GM21367 (cell line): ENCODE data around the gene MVB12B.
"Not testable (repeated sequence)": the region's sequence is repeated elsewhere in the genome, so short reads cannot be mapped to it uniquely, and the experiment has no call there.

Experiments
- ATAC-seq: cut with Tn5 transposase; IDR thresholded peaks from one replicate; pipeline ENCODE4 v1.9.1; 2021; ENCODE audit not compliant: unreplicated experiment

MVB12B gene

DNA sequence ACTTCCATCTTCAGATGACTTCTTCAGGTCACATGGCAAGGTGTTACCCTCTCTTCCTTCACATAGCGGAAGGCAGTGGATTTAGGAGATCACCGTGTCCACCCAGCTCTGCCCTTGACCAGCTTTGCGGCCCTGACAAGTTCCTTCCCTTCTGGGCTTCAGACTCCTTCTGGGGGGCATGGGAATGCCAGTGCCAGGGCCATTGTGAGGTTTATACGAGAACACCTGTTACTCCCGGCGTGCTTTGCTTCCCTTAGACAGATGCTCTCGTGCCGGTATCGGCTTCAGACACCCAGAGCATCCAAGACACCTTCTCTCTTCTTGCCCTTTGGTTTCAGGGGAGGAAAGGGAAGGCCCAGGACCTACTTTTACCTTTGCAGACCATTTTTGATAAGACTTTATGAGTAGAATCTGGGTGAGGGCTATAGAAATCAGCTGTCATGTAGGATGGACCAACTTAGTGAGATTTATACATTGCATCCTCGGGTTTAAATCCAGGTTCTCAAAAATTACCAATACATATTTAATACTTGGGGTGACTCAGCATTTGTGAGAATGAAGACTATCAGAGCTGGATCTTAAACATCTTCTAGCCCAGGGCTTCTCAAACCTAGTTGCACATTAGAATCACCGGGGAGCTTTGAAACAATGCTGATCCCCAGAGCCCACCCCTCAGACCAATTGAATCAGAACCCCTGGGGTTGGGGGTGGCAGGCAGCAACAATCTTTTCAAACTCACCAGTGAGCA is 138.2 kb downstream of the MVB12B start:
- ATAC-seq: no peak

DNA sequence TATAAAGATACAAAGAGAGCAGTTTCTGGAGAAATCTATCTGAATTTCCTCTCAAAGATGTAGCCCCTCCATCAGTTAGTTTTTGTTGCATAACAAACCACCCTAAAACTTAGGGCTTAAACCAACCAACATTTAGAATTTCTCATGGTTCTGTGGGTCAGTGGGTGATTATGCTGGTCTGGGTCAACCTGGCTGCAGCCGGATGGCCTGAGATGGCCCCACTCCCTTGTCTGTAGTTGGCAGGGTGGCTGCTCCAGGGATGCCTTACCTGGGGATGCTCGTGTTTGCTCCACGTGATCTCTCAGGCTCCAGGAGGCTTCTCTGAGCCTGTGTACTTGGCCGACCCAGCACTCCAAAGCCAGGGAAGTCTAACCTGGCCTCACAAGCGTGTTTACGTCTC is 139.3 kb downstream of the MVB12B start:
- no peak for ATAC-seq

DNA sequence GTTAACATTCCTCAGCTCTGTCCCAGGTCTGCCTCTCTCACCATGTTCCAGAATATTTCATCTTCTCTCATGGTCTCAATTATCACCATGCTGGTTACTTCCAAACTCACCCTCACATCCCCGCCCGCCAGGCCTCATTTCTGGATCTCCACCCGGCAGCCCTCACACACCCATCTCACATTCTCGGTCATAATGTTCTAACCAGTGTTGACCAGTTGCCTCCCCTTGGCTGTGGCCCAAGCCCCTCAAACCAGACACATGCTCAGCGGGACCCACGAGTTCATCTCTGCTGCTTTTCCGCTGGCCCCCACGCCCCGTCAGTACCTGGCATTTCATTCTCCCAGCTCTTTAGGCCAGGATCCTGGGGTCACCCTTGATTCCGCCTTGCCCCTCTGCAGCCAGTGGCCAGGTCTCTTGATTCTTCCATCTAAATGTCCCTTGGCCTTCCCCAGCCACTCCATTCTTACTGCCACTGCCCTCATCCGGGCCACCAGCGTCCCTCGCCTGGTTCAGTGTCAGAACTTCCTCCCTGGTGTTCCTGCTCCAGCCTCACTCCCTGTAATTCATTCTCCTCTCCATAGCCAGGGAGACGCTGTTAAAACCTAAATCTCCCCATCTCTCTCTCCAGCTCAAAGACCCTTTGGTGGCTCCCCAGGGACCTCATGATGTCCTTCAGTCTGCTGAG is 141.7 kb downstream of the MVB12B start:
- ATAC-seq: no peak

DNA sequence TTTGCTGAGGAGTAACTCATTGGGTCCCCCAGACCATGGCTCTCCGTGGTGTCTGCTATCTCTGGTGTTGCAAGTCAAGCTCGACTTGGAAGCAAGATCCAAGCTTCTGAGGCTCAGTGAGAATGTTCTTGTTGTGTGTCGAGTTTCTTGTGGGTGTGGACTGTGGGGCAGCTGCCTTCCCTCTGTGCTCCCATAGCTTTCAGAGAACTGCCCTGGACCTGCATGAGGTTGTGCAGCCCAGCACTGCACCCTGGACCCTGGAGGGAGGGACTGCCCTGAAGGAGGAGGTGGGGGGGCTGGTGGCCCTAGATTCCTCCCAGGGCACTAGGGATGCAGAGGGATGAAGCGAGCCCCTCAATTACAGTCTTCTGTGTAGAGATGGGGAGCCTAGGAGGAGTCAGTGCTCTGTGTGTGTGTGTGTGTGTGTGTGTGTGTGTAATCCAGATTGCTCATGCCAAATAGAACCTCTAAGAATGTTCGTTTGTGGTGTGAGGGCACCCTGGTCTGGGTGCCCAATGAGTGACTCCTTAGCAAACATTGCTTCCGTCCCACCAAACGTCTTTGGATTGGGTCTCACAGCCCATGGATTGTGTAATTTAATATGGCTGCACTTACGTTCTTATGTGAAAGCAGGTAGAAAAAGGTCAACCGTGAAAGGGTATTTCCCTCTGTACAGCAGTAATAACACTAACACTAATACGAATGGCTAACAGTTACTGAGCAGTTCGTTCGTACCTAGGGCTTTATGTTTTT is 143.8 kb downstream of the MVB12B start:
- no peak for ATAC-seq

DNA sequence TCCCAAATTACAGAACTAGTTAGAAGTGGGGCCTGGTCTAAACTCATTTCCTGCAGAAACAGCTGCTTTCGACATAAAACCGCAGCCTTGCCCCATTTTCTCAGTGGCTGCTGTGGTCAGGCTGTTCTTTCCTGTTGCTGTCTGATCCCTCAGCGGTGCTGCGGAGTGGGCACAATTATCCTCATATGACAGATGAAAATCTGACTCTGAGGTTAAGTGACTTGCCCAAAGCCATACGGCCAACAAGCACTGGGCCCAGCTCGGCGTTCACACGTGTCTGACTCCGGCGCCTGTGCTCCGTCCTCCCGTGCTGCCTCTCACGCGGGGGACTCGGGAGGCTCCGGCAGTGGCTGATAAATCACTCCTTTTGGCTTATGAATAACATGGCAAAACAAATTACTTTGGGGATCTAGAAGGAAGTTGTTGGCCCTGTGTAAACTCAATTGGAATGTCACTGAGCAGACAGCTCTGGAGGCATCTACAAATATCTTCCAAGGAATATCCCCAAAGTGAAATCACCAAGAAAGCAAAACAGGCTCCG is 144.5 kb downstream of the MVB12B start:
- peak; percentile 70 for ATAC-seq

DNA sequence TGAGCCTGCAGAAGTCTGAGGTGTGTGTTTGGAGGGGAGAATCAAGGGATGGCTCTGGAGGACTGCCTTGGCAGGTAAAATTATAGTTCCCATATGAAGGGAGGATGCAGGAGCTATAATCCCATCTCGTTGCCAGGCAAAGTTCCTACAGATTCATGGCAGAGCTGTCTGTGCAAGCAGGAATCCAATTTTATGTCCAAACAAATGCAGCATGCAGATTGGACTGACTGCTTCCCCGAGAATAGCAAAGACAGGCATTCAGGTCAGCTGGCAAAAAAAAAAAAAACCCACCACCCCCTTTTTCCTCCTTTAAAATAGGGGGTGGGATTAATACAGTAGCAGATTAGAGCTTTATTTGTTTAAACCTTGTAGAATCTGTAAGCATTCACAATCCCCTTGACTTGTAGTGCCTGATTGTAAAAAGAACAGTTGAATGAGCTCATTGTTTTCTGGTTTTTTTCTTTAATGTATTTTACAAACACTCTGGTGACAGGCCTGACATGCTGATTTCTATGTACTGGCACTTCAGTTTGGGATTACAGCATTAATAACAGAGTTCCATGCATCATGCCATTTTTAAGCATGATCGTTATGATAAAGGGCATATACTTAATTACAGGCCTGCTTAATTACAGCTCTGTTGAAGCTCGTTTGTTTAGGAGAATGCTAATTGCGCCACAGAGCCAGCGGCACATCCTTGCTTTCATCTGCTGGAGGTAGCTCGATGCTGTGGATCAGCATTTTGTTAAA is 145.7 kb downstream of the MVB12B start:
- no peak for ATAC-seq

DNA sequence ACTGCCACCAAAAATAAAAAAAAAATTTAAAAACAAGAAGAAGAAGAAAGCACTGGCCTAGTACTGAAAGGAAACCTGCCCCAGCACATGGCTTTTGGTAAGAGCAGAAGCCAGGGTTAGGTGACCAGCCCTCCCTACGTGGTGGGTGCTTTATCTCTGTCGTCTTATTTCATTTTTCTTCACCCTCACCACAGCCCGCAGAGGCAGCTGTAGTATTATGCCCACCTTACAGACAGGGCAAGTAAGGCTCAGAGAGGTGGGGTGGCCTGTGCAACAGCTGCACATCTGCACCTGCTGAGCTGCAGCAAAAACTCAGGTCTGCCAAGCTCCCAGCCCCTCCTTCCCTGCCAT is 146.3 kb downstream of the MVB12B start:
- ATAC-seq: no peak

DNA sequence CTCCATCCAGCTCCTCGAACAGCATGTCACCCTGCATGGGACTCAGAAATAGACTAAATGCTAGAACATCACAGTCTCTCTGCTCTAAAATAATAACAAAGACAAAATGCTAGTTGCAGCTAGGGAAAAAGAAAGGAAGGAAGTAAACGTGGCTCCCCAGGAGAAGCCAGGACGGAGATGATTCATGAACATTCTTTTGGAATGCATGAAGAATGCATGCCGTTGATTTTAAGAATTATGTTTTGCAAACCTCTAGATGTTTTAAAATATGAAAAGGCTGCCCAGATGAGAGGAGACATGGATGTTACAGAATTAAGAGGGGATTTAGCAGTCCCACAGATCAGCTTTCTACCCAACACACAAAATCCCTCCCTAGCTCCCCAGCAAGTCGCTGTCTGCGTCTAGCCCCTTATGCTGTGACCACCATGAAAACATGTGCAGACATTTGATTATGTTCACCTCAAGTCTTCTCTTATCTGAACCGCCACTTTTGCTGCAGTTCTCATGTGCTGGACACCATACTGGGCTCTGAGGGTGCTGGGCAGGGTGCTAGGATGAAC is 147.7 kb downstream of the MVB12B start:
- ATAC-seq: no peak

DNA sequence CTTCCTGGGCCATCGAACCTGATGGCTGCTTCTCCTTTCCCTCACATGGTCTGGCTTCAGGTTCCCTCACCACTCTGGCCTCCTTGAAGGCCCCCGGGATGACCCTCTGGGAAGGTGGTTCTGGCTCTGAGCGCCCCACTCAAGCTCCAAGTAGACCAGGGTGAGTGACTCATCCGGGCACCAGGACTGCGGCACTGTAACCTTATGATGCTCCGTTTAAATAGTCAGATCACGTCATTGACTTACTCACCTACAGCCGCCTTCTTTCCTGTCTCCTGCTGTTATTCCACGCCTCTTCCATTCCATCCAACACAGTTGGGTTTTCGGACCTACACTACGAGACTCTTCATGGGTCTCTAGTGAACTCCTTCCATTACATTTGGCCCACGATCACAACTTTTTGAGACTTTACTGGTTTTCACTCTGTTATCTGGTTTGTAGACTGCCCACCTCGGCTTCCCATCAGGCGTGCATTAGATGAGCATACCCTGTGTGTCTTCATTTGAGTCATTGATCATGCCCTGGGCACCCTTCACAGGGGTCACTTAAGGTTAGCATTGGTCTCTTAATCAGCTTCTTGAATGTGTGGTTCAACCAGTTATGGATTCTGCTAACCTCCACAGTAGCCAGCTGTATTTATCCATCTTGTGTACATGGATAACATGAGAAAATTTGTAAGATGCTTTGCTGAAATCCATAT is 148.3 kb downstream of the MVB12B start:
- ATAC-seq: no peak

DNA sequence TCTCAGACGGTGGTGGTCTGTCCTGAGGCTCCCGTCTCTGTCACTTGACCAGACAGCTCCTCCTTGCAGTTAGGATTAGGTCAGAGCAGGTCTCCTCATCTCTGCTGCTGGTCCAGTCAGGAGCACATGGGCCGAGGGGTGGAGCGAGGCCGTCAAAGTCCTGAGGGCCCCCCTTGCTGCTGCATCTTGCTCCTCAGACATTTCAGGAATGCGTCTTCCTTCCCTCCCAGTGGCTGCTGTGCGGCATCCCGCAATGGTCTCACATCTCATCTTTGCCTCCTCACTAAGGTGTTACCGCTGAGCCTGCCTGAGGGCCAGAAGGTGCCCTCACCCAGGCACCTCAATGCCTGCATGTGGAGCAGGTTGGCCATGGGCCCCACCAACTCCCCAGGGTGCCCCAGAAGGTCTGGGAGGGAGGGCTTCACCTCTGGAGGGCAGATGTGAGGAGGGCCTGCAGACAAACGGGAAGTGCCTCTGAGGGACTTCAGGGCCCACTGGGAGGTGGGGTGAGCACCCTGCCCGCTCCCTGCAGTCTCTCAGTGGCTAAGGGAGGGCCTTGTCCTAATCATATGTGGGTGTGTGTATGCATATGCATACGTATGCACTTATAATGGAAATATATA is 149.4 kb downstream of the MVB12B start:
- no peak for ATAC-seq

DNA sequence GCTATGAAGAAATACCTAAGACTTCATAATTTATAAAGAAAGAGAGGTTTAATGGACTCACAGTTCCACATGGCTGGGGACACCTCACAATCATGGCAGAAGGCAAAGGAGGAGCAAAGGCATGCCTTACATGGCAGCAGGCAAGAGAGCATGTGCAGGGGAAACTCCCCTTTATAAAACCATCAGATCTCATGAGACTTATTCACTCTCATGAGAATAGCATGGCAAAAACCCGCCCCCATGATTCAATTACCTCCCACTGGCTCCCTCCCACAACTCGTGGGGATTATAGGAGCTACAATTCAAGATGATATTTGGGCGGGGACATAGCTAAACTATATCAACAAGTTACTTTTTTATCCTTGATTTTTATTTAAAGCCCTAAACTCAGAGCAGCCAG is 150.8 kb downstream of the MVB12B start:
- not testable (repeated sequence) for ATAC-seq

DNA sequence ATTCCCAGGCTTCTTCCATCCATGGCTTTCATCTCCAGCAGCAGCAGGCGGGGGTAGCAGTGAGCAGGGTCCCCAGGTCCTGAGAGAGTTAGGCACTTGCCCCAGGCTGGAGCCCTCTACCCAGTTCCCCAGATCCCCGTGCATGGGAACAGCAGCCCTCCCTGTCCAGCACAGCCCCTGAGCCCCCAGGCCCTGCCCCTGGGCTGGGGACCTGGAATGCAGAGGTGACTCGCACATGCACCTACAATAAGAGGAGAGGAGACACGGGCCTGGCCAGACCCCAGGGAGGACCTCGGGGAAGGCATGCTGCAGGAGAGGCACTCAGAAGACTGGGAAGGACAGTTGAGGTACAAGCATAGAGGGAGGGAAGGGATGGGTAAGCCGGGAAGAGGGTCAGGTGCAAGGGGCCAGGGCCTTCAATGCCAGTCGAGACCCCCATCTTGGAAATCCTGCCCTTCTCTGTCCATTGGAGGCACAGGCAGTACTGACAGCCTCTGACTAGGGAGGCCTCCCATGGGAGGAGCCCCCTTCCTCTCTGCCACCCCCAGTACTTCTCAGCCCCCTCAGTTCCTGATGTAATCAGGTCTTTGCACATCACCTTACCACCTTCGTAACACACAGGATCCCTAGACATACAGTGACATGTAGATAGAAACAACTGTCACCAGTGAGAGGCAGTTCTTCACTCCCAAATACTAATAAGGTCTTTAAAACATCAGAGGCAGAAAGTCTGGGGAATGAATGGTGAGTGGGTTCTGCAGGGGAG is 151.8 kb downstream of the MVB12B start:
- no peak for ATAC-seq

DNA sequence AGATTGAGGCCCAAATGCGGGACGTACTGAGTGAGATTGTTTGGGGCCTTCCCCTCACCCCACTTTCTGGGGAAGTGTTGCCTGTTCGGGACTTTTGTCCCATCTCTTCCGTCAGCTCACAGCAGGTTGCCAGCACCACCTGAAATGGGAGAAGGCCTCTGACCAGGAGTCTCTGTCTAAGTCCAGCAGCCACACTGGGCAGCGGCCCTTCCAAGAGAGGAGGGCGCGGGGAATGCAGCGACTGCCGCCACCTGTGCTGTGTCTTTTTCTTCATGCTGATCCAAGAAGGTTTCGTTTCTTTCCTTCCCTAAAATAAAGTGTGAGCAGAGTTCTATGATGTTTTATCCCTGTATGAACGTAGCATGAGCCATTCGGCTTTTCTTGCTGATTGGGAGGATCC is 152.9 kb downstream of the MVB12B start:
- ATAC-seq: no peak

DNA sequence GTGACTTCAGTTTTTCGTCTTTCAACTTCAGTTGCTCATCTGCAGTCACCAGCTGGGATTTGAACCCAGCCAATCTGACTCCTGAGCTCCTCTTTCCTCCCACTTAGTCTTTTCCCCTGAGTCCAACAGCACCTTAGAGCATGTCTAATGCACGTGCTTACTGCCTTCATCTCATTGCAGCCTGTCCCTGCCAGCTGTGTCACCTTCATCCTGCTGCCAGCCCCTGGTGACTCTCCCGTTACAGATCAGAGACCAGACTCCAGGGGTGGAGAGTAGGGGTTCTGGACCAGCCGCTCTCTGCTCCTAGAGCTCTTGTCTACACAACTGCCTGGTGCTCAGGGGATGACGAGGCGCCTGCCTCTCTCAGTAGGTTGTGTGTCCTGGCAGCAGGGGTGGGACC is 154.2 kb downstream of the MVB12B start:
- ATAC-seq: no peak

DNA sequence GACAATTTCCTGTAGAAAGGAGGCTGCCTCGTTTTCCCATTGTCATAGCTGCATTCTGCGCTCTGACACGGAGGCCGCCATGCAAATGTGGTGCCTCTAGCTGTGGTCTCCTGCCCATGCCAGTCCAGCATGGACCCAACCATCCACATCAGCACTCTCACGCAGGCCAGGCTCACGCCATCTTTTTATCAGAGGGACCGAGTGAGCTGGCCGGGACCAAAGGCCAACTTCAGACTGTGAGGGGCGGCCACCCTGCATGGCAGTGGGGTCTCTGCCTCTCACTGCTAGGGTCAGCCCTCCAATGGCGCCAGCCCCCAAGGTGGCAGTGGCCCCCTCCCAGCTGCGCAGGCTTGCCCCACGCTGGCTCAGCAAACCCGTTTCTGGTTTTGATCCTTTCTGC is 155.2 kb downstream of the MVB12B start:
- no peak for ATAC-seq

DNA sequence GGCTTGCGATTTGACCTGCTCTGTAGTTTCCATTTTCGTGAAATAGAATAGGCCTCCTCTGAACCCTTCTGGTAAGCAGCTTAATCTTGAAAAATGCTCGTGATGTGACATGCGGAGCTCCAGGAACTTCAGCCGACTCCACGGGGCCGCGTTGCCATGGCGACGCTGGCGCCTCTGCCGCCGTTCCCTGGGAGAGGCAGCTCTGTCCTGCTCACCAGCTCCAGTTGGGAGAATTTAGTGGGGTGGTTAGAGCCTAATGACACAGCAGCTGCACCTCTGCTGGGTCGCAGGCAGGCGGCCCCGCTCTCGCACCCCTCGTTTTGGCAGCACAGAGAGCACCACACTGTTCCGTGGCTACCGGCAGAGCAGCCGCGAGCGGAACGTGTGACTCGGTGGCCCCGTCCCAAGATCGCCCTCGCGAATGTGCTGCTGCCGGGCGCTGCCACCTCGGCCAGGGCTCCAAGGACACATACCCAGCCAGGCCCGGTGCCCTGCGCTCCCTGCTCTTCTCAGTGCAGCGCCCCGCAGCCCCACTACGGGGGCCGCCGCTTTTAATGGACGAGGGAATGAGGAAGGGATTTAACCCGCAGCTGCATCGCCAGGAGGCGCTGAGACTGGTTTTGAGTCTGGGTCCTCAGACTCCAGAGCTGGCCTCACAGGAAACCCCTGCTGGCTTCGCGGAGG is 155.9 kb downstream of the MVB12B start:
- no peak for ATAC-seq

DNA sequence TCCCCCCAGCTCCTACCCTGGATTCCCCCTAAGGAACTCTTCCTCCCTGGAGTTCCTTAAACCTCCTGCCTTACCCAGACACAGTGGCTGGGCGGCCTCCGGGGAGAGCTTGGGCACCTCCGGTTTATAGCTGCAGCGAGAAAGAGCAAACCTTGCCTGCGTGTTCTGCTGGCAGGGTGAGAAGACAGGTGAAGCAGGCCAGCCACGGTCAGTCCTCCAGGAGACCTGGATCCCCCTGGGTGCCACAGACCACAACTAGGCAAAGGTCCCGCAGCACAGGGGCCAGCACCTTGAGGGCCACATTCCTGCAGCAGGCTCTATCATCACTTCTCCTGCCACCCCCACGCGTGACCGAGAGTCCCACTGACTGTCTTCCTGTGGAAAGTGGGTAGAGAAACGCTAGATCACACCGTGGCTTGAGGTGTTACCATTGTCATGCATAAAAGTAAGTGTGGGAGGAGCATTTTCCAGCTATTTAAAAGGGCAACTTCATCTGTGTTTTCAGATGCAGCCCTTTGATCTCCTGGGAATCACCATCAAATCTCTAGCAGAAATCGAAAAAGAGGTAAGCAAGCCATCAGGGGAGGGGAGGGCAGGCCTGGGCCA is 156.9 kb downstream of the MVB12B start:
- ATAC-seq: no peak

DNA sequence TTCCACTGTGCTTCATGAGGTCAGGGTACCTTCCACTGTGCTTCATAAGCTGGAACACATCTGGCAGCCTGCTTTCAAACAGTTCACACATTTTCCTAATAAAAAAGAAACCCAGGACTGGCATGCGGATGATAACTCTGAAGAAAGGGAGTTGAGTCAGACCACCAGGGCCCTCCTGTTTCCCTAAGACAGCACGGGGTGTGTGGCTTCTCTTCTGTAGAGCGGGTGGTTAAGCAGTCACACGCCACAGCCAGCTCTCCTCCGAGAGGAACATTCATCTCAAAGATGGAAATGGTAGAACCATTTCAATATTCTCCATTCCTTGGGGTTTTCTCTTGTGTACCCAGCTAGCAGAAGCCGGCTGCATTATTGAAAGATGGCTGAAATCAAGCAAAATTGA is 159.0 kb downstream of the MVB12B start:
- no peak for ATAC-seq
